Stimulated activated CD4-positive, alpha-beta T cell treated with anti-CD3 and anti-CD28 coated beads, Interleukin-15, amount 100 ng/mL, for 48 hours (primary cell): ENCODE results near the gene STIL.
"Not testable (repeated sequence)": the region's sequence is repeated elsewhere in the genome, so short reads cannot be mapped to it uniquely, and the experiment has no call there.

Source experiments
- DNase-seq, 2 donors: peaks; one replicate each; pipeline ENCODE4 v3.0.0-alpha.2; 2020; ENCODE audit warnings: low read depth in 2 of 2

Gene STIL

DNA sequence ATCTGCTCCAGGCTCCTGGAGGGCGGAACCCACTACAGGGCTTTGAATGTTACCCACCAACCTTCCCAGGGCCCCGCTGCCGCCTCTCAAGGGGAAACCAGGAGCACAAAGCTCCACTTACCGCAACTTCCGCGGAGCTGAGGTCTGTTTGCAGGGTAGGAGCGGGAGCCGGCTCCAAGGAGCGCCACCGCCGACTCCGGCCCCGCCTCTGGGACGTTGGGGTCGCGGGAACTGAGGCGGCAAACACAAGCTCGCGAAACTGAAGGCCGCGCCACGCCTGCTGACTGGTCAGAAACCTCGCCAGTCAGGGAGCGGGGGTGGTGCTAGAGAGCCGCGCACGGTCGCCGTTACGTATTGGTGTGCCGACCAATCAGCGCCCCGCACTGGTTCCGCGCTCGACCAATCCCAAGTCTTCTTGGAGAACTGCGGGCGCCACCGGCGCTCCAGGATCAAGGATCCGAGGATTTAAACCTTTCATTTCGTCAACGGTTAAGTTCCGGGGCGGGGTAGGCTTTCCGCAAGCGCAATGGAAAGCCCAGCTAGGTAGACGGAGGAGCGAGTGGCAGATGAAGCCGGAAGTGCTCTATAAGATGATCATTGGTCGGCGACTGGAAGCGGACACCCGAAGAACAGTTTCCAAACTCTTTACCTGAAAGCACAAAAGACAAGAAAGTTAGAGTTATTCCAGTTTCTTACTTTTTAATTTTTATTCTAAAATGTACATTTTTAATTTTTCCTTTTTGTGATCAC lies at the start of gene STIL:
Gene STIL (minus strand): TSS at position 233 of the 750 bp plus-strand sequence. CDS start 3,828 bp downstream, outside the sequence.
- peak; percentile 97 to 99 for DNase-seq

GRCh38 chr1:47362828-47363227 lies 48.9 kb upstream of the STIL start:
- DNase-seq, result no peak

DNA sequence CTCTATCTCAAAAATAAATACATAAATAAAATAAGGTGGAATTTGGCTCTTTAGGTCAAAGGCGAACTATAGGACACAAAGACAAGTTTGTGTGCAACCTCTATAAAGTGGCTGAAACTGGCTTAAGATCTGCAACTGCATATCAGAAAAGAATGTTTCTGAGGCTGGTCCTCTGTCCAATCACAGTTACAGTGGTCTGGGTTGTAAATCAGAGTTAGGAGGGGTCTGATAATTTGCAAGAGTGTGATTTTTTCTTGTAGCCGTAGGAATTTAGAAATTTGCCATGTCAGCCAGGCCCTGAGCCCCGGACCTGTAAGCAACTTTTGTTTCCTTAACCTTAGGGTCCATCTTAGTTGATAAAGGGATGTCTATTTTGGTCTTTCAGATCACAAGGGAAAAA lies 47.4 kb upstream of the STIL start:
- DNase-seq, result no peak

DNA sequence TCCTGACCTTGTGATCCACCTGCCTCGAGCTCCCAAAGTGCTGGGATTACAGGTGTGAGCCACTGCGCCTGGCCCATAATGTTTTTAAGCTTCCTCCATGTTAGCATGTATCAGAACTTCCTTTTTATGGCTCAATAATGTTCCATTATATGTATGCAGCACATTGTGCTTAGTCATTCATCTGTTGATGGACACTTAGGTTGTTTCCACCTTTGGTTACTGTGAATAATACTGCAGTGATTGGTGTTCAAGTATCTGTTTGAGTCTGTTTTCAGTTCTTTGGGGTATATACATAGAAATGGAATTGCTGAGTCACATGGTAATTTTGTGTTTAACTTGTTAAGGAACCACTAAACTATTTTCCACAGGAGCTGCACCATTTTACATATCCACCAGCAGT lies 37.4 kb upstream of the STIL start:
- no peak for DNase-seq

GRCh38 chr1:47348246-47348645 lies 34.3 kb upstream of the STIL start:
- DNase-seq, result no peak

- no peak for DNase-seq
Measured at GRCh38 chr1:47347735-47348134, 33.8 kb upstream of the STIL start.

DNA sequence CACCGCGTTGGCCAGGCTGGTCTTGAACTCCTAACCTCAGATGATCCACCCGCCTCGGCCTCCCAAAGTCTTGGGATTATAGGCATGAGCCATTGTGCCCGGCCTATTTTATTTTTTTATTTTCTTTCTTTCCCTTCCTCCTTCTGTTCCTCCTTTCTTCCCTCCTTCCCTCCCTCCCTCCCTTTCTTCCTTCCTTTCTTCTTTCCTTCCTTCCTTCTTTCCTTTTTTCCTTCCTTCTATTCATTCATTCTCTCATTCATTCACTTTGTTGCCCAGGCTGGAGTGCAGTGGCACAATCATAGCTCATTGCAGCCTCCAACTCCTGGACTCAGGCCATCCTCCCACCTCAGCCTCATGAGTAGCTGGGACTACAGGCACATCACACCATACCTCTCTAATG lies 33.0 kb upstream of the STIL start:
- not testable (repeated sequence) for DNase-seq

DNA sequence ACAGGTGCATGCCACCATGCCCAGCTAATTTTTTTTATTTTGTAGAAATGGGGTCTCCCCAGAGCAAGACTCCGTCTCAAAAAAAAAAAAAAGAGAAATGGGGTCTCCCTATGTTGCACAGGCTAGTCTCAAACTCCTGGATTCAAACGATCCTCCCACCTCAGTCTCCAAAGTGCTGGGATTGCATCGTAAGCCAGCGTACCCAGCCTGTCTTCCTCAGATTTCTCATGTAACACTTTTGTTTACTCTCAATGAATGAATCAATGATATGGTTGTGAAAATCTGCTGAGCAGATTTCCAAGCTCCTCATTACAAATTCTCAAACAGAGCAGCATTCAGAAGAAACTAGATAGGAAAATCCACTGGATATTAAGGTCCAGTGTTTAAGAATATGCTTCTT lies 26.3 kb upstream of the STIL start:
- DNase-seq, result no peak

DNA sequence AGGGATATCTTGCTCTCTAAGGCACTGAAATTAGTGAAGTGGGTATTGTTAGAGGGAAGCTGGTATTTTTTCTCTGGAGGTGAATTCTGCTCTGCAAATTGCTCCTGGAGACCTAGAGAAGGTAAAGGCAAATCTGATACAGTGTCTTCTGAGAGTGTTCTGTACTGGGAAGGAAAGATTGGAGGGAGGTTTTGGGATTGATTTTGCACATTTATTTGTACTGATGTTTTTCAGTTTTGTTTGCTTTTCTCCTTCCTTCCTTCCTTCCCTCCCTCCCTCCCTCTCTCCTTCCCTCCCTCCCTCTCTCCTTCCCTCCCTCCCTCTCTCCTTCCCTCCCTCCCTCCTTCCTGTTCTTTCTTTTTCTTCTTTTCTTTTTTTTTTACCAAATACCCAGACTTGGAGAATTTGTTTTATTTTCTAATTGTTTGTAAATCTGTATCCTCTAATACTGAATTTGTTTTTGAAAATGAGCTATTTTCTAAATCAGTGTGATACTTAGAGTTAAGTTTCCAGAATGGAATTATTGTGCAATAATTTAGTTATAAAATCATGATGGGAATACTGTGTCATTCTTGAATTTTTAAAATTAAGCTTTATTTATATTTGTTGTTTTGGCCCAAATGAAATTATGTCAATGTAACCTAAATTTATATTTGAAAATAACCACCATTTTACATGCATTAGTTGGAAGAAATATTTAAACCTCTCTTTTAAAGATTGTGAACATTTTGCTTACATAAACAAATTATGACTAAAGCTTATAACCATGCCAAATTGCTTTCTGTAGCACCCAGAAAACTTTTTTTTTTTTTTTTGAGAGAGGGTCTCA lies 24.5 kb upstream of the STIL start:
- no peak for DNase-seq

GRCh38 chr1:47337350-47337749 lies 23.4 kb upstream of the STIL start:
- no peak for DNase-seq

DNA sequence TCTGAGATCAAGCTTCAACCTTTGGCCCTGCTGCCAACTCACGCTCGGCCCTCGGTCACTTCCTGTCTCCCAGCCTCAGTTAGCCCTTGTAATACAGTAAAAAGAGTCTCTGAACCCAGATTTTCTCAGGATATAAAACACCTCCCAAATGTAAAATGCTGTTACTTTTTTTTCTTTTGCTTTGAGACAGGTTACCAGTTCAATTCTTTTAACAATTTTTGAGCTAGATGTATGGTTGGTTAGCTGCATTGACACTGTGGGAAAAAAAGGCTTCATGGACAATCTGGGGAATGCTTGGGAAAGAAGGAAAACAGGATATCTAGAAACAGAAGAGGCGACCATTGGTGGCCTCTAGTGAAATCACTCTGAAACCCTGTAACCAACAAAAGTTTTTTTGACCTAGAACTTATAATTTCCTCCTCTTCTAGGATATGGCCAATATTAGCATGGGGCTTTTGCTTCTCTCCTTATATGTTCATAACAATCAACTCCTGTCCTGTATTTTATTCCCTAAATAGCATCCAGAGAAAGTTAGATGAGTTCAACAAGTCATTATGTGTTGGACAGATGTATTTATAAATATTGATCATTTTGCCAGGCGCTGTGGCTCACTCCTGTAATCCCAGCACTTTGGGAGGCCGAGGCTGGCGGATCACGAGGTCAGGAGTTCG lies 21.0 kb upstream of the STIL start:
- no peak for DNase-seq

DNA sequence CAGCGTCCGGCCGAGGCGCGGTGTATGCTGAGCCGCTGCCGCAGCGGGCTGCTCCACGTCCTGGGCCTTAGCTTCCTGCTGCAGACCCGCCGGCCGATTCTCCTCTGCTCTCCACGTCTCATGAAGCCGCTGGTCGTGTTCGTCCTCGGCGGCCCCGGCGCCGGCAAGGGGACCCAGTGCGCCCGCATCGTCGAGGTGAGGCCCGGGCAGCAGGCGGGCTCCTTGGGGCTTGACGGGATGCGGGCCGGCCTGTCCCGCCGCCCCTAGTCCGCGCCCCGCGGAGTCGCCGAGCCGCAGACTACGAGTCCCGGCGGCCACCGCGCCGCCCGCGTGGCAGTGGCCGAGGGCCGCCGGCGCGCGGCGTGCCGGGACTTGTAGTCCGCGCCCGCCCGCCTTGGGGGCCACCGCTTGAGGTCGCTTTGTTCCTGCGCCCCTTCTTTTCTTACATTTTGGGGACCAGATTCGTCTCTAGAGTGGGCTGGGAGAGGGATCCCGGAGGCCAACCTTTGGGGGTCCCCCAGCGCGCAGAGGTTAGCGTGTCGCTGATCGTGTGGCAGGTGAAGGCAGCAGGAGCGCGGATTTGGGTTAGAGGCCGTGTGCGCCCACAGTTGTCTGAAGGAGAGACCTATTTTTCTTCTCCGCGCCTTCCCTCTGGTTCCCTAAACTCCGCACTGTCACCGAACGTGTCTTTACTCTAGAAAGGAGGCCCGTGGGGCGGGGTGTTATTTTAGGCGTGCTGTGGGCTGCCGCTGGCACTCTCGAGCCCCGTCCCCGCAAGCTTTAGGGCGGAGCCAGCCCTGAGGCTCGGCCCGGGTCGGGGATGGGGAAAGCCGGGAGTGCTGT lies 20.2 kb upstream of the STIL start:
- DNase-seq, result peak; percentile 54 to 68

DNA sequence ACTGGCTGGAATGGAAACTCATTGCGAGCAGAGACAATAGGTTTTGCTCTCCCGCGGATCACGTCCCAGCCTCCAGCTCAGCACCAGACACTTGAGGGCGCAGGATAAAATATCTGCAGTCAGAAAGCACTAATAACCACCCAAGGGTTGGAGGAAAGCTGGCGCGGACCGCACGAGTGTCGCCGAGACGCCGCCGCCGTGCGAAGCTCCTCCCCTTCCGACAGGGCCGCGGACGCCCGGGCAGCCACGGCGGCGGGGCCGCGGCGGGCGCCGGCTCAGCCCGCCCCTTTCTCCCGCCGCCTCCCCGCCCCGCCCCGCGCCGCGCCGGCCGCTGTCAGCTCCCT lies 19.6 kb upstream of the STIL start, which contains the start of gene CMPK1:
Gene CMPK1 (plus strand): TSS at position 213 of the 344 bp plus-strand sequence. CDS start 156 bp downstream, outside the sequence.
- peak; percentile 61 to 70 for DNase-seq

GRCh38 chr1:47332779-47333577 lies 19.0 kb upstream of the STIL start:
- DNase-seq, result no peak

DNA sequence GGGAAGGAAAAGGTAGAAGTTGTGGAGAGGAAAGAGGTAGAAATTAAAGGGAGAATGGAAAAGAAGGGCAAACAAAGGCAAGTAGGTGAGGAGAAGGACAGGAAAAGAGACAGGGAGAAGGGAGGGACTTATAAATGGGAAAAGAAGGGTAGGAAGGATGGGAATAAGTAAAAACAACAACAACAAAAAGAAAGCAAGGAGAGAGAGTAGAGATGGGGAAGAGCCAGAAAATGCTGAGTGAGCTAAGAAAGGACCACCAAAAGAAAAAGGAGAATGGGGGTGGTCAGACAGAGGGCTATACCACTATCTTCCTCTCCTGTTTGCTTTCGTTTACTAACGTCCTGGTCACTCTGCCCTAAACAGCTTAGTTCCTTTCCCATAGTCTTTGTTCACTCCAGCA lies 17.9 kb upstream of the STIL start:
- no peak for DNase-seq

DNA sequence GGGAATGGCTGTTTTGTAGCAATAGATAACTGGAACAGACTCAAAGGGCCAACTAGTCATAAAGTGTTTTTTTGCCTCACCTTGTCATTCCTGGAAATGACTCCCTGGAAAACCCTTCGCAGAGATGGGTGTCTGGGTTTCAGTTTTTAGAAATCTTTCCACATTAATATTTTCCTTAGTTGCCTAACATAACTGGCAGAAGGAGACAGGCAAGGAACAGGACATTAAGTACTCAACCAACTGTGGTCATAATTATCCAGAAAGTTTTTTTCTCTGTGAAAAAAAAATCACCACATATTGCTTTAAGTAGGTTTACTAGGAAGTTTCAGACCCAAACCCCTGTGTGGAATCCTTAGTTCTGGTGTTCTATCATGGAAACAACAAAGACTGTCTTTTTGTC lies 16.3 kb upstream of the STIL start:
- no peak for DNase-seq

DNA sequence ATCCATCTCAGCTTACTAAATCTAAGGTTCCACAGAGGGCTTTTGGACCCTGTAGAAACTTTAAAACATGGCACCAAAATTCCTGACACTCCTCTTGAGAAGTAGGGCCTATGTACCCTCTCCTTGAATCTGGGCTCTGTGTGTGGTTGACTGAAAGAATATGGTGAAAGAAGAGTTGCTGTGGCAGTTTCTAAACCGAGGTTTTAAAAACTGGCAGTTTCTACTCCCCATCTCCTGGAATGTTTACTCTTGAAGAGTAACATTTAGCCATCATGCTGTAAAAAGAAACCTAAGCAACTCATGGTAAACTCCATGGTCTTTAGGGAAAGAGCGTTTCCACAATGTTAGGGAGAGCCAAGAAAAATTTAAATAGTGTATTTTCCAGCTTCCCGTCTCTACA lies 15.0 kb upstream of the STIL start:
- DNase-seq, result no peak

- DNase-seq, result no peak
Measured at GRCh38 chr1:47326271-47326670, 12.3 kb upstream of the STIL start.

DNA sequence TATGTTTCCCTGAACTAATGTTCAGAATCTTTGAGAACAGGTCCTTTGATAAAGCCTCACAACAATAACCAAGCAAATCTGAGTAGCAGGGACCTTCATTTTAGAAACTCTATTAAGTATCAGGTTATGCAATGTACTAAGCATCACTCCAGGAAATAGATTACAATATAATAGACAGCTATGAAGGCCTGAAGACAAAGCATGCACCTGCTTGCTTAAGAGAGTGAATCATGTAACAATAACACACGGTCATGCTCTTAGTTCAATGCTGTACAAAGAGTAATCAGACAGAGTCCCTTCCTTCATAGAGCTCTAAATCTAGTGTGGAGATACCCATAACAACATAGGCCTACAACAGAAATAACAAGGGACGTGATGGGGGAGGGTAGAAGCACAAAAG lies 11.6 kb upstream of the STIL start:
- no peak for DNase-seq

GRCh38 chr1:47324682-47325081 lies 10.7 kb upstream of the STIL start:
- DNase-seq, result no peak

GRCh38 chr1:47323599-47324031 lies 9.7 kb upstream of the STIL start:
- DNase-seq, result no peak
